ENCODE results near the gene ANKRD40.
"Not testable (repeated sequence)": the region's sequence is repeated elsewhere in the genome, so short reads cannot be mapped to it uniquely, and the experiment has no call there.

ANKRD40 gene

DNA sequence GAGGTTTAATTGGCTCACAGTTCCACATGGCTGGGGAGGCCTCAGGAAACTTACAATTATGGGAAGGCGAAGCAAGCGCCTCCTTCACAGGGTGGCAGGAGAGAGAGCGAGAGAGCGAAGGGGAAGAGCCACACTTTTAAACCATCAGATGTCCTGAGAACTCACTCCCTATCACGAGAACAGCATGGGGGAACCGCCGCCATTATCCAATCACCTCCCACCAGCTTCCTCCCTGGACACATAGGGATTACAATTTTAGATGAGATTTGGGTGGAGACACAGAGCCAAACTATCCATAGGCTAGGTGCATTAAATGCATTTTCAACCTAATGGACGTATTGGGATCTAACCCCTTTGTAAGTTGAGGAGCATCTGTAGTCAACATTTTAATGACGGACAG, 4.9 kb upstream of the ANKRD40 start:
- in situ Hi-C loops (cut with MboI; ENCODE audit: low sequenced_read_pairs), result no loop called here

- in situ Hi-C loops (cut with MboI; ENCODE audit: low sequenced_read_pairs), result no loop called here
These were observed 2.9 kb upstream of the ANKRD40 start for GRCh38 chr17:50710650-50711049.

DNA sequence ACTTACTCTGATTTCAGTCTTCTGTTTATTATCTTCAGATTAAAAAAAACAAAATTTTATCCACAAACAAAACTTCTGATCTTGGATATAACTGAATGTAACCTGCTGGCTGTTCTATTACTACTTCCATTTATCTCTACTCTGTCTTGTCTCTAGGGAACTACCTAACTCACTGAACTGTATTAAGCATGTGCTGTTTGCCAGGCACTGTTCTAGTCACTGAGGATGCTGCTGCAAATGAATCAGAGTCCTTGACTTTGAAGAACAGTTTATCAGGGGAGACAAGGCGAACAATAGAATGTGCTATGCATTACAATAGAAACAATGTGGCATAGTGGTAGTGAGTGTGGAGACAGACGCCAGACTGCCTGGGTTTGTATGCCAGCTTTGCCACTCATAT, 2.3 kb upstream of the ANKRD40 start:
- in situ Hi-C loops (cut with MboI; ENCODE audit: low sequenced_read_pairs), result no loop called here

DNA sequence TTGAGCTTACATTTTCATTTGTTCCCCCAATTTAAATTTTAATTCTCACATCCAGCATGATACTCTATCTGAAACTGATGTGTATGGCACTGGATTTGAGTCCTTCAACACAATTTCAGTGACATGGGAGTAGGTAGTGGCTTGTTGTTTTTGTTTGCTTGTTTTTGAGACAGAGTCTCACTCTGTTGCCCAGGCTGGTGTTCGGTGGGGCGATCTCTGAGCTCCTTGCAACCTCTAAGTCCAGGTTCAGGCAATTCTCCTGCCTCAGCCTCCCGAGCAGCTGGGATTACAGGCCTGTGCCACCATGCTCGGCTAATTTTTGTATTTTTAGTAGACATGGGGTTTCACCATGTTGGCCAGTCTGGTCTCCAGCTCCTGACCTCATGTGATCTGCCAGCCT, 1.3 kb upstream of the ANKRD40 start:
- in situ Hi-C loops (cut with MboI; ENCODE audit: low sequenced_read_pairs), result not testable (repeated sequence)

DNA sequence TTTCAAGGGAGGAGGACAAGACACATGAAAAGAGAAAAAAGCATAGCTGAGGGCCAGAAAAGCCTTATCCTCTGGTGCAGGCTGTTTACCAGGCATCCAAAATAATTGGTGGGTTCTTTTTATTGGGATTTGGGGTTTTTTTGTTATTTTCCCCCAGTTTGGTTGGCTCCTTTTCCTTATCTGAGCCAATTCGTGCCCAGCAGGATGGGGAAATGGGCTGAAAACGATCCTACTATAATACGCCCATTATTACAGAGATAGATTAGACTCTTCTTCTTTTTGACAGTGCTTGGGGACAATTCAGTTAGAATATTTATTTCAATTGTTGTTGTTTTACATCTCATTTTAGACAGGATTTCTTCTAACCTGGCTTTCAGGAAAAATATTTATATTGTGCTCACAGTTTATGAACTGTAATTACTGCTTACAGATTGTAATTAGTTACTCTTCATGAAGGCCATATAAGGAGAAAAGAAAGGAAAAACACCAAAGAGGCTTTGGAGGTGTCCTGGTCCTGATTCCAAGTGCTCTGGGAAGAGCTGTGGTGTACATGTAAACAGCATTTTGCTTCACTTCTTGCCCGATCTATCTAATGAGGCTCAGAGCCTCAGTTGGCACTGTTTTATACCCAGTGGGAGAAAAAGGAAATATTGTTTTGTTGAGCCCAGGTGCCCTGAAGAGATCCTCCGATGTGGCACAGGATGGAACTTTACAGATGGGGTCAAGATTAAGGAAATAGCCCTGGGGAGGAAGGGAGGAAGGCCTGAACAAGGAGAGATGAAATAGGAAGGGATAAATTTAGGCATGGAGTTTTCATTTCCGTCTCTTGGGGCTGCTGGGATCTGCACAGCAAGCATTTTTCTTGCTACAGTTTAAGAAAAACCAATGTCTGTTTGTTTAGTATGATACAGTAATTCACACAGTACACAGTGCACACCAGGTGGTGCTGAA, 611 bp upstream of the ANKRD40 start:
- in situ Hi-C loops (cut with MboI; ENCODE audit: low sequenced_read_pairs), result no loop called here

GRCh38 chr17:50703162-50703561, 4.6 kb downstream of the ANKRD40 start:
- in situ Hi-C loops (cut with MboI; ENCODE audit: low sequenced_read_pairs), result no loop called here

DNA sequence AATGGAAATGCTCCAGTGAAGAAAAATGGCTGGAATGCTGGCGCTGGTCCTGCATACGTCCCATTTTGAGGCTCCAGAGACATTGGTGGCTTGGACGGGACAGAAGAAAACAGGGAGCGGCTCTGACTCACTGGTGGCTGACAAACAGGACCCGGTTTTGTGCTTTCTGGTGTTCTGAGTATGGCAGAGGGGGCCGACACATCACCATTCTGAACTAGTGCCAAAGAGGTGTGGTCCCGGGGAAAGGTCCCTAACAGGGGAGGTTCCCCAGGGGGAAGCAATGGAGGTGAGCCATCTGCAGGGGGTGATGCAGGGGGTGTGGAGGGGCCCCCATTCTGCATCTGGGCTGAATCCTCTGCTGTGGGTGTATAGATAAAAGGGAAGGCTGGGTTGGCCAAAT, 8.3 kb downstream of the ANKRD40 start:
- in situ Hi-C loops (cut with MboI; ENCODE audit: low sequenced_read_pairs), result no loop called here

GRCh38 chr17:50697663-50698272, 9.9 kb downstream of the ANKRD40 start:
- in situ Hi-C loops (cut with MboI; ENCODE audit: low sequenced_read_pairs), result no loop called here

DNA sequence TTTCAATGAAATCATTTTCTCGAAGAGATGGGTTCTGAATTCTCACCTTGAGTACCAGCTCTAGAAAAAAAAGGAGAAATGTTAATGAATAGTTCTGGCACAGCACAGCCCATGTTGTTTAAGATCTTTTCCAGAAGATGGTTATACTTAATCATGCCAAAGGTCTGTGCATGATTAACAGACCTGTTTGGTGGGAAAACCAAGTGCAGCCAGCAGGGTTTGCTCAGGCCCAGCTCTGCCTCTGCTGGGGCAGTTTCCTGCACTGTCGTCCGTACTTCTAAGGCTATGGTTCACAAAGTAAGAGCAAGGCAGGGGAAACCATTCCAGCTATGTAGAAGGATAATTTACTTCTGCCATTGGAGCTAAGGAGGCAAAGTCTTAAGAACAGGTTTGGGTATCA, 10.7 kb downstream of the ANKRD40 start:
- in situ Hi-C loops (cut with MboI; ENCODE audit: low sequenced_read_pairs), result no loop called here

- in situ Hi-C loops (cut with MboI; ENCODE audit: low sequenced_read_pairs), result no loop called here
These were observed 11.3 kb downstream of the ANKRD40 start for GRCh38 chr17:50696365-50696879.

DNA sequence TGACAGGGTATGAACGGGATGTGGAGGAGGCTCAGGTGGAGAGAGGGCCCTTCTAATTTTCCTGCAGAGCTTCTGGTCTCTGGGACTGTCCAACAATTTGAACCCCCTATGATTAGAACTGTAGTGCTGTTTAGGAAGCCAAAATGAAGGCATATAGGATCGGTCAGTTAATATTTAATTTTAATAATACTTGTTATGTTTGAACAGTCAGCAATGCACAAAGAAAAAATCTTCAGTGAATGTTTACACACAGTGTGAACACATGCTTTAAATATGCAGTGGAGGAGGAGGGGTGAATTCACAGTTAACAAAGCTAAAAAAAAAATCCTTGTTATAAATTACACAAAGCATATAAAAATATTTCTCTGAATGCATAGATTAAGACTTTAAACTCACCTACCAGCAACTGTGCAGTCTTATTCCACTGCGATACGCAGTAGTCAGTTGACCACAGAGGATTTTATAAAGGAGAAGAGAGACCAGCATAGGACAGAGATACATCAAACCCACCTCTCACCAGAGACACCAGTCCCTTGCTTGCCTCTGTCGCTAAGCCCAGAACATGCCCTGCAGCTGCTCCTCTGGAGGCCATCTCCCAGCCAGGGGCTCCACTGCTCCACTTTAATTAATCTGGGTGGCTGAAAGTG, 14.6 kb downstream of the ANKRD40 start:
- in situ Hi-C loops (cut with MboI; ENCODE audit: low sequenced_read_pairs), result no loop called here

DNA sequence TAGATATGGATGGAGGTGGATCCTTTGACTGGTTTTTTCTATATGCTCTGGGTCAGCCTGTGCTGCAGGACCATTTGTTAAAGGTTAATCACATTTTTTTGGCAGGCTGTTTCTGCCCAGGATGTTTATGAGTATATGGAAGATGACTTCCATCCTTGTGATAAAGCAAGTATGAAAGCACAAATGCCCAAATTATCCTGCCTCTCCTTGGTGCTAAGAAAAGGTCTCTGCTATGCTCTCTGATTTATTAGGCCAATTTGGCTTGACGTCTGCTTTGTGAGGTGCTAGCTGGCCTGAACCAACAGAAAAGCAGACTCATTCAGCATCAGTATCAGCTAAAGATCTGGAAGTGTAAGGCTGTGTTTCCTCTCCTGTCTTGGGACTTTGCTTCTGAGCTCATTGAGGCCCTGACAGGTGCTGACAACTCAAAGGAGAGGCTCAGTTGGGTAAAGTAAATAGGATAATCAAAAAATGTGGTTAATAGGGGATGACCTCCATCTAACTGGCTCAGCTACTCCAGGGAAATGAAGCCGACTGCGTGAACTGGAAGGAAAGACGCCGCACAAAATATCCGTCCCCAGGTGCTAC, 15.2 kb downstream of the ANKRD40 start:
- in situ Hi-C loops (cut with MboI; ENCODE audit: low sequenced_read_pairs), result no loop called here

GRCh38 chr17:50691550-50692447, 15.9 kb downstream of the ANKRD40 start:
- in situ Hi-C loops (cut with MboI; ENCODE audit: low sequenced_read_pairs), result no loop called here

DNA sequence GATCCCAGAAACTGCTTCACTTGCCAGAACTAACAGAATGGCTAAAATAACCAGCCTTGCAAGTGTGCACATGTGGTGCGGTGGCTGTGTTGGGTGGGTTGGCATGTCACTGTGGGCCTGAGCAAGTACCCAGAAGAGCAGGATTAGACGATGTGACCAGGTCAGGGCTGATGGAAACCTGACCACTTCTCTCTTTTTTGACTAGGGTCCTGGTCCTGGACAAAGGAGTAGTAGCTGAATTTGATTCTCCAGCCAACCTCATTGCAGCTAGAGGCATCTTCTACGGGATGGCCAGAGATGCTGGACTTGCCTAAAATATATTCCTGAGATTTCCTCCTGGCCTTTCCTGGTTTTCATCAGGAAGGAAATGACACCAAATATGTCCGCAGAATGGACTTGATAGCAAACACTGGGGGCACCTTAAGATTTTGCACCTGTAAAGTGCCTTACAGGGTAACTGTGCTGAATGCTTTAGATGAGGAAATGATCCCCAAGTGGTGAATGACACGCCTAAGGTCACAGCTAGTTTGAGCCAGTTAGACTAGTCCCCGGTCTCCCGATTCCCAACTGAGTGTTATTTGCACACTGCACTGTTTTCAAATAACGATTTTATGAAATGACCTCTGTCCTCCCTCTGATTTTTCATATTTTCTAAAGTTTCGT, 16.7 kb downstream of the ANKRD40 start:
- in situ Hi-C loops (cut with MboI; ENCODE audit: low sequenced_read_pairs), result no loop called here

DNA sequence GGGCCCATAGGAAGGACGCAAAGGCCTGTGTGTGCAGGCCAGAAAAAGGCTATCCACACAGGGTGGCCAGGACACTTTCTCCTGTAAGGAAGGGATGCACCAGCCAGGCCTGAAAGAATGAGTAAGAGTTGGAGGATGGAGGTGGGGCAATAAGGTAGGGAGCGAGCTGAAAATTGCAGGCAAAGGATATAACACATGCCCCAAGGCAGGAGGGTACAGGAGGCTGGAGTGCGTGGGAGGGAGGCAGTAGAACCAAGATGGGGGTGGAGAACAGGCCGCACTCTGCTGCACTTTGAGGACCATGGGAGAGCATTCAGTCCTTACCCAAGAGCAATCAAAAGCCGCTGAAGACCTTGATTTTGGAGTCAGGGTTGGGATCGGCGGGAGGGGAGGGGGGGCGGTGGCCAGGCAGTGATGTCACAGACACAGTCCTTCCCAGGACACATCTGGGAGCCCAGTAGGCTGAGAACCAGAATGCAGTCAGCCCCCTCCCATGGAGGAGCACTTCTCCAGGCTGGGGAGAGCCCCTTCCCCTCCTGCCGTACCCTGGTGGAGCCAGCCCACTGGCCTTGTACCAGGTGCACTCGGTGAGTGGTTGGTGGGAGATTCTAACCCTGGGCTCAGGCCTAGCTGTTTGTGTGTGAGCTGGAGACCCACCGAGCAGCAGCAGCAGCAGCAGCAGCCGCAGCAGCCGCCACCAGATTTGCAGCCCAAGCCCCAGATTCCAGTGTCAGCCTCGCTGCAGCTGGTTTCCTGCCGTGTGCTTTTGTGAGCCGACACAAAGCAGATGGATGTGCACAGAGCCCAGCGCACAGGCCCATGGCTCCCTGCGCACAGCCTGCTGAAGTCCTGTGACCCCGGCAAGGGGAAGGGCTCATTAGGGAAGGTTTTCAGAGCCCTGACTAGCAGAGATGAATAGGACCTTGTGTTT, 17.5 kb downstream of the ANKRD40 start:
- in situ Hi-C loops (cut with MboI; ENCODE audit: low sequenced_read_pairs), result no loop called here

- in situ Hi-C loops (cut with MboI; ENCODE audit: low sequenced_read_pairs), result no loop called here
These were observed 18.5 kb downstream of the ANKRD40 start for GRCh38 chr17:50689251-50689650.

GRCh38 chr17:50688245-50688644, 19.5 kb downstream of the ANKRD40 start:
- in situ Hi-C loops (cut with MboI; ENCODE audit: low sequenced_read_pairs), result no loop called here

DNA sequence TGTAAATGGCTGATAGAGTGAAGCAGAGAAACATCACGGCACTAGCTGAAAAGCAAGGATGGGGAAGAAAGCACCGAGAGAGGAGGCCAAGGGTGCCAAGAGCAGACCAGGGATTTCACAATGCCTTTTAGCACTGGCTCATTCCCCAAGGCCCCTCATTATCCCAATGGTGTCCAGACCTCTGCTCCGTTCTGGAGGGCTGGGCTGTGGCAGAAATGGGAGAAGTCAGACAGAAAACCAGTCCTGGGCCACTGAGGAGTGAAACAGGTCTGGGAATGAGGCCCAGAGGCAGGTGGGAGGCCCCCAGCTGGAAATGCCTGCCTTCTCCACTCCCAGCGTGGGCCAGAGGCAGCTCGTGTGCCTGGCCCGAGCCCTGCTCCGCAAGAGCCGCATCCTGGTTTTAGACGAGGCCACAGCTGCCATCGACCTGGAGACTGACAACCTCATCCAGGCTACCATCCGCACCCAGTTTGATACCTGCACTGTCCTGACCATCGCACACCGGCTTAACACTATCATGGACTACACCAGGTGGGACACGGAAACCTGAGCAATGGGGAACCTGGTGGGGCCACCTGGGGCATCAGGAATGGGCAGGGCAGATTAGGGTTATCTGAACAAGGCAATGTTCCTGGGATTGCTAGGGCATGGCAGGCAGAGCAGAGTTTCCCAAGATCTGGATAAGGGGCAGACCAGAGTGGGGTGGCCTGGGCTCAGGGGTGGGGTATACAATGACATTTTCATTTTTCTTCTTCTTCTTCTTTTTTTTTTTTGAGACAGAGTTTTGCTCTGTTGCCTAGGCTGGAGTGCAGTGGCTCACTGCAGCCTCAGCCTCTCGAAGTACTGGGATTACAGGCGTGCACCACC, 20.3 kb downstream of the ANKRD40 start:
- in situ Hi-C loops (cut with MboI; ENCODE audit: low sequenced_read_pairs), result no loop called here

Data from HL-60/S4 treated with retinoic acid at 250 ng/mL for 4 days and 3 days (cell line).